ENCODE data around the gene BCL6. TPM values are rescaled to one million over a fixed set of nuclear protein-coding genes. Genes with fewer than 3 reads are reported as not detected.

BCL6 gene
- total and polyA plus RNA-seq, 4 donors = 7.8 to 71.8 (median 13.3) TPM

- TF ChIP-seq ZBTB33 (IDR thresholded peaks at IDR 0.05) (no peak), FOXA2 (IDR thresholded peaks at IDR 0.05) (no peak), JUND (IDR thresholded peaks at IDR 0.05) (no peak), GABPA (IDR thresholded peaks at IDR 0.05 in 1 of 2, conservative IDR thresholded peaks at IDR 0.05 in 1 of 2) (no peak), YY1 (IDR thresholded peaks at IDR 0.05) (peak; percentile 28)
Observed at GRCh38 chr3:187740421-187741399, 4.6 kb downstream of the BCL6 start (continued).

GRCh38 chr3:187739561-187740332 lies 5.5 kb downstream of the BCL6 start:
- WGBS = 1% methylated on average over 53 of the region's 53 CpGs
- H3K36me3 ChIP-seq (ENCODE audit: control insufficient read depth in 4 of 4, insufficient read depth in 3 of 4, low read depth in 1 of 4, low read length in 3 of 4) = no peaks in the 10 kb centered on the region
- H3K27ac ChIP-seq (ENCODE audit: low read depth in 1 of 2, low read length in 2 of 2) = peak overlapping the region; percentile 100
- H3K4me3 ChIP-seq (ENCODE audit: low read depth in 1 of 3, low read length in 3 of 3) = peak overlapping the region; percentile 51 to 97 (median 71)
- H3K27me3 ChIP-seq (ENCODE audit: control insufficient read depth in 4 of 4, insufficient read depth in 4 of 4, low read length in 3 of 4) = no peaks in the 10 kb centered on the region
- TF ChIP-seq CTCF (IDR thresholded peaks at IDR 0.05; ENCODE audit: low read depth, low read length, missing input control) = peak; percentile 84
- TF ChIP-seq HNF4A (conservative IDR thresholded peaks at IDR 0.05) = peak in 1 of 2 donors; percentile 3
- no peak for TF ChIP-seq TAF1 (conservative IDR thresholded peaks at IDR 0.05)
- no peak for TF ChIP-seq MAX (IDR thresholded peaks at IDR 0.05)
- no peak for TF ChIP-seq ZBTB33 (IDR thresholded peaks at IDR 0.05)
- TF ChIP-seq RXRA (IDR thresholded peaks at IDR 0.05) = peak in 1 of 2 donors; percentile 5
- no peak for TF ChIP-seq FOXA2 (IDR thresholded peaks at IDR 0.05)
- TF ChIP-seq RAD21 (IDR thresholded peaks at IDR 0.05) = peak; percentile 57 to 74
- no peak for TF ChIP-seq HNF4G (IDR thresholded peaks at IDR 0.05)
- no peak for TF ChIP-seq FOXA1 (IDR thresholded peaks at IDR 0.05)
- TF ChIP-seq EGR1 (IDR thresholded peaks at IDR 0.05; ENCODE audit: low read depth in 2 of 2) = peak in 1 of 2 donors; percentile 46
- peak in 1 of 2 donors; percentile 12 for TF ChIP-seq JUND (IDR thresholded peaks at IDR 0.05)
- TF ChIP-seq REST (IDR thresholded peaks at IDR 0.05) = peak; percentile 31
- TF ChIP-seq YY1 (IDR thresholded peaks at IDR 0.05) = peak; percentile 47
- TF ChIP-seq SP1 (IDR thresholded peaks at IDR 0.05) = peak; percentile 72
- H3K4me1 ChIP-seq (ENCODE audit: control insufficient read depth in 4 of 4, insufficient read depth in 4 of 4, low read length in 3 of 4) = peaks cover 0 to 63% (median 22%) of the 10 kb centered on the region in 4 donors
- peak; percentile 80 for DNase-seq (ENCODE audit: low spot score)
- H3K9ac ChIP-seq (ENCODE audit: low read depth in 1 of 2, low read length in 2 of 2) = peak overlapping the region; percentile 88 to 91
- no peaks in the 10 kb centered on the region for H3K9me3 ChIP-seq (ENCODE audit: control insufficient read depth in 4 of 4, low read length in 3 of 4)

Data from liver (tissue), 9 donors.